AG09309 (cell line): ENCODE results near the gene KMT5C.

Experiments used
- DNase-seq: peaks from one replicate; pipeline ENCODE4 v3.0.0-alpha.2; 2010; ENCODE audit warnings: low read depth
- H3K4me3 ChIP-seq: 2 replicates; pipeline ENCODE4 v1.5.1; 2011; ENCODE audit warnings: mild to moderate bottlenecking, low read depth, low read length, moderate library complexity; ENCODE audit not compliant: control insufficient read depth
- TF ChIP-seq, protein P1 (sequence below): IDR thresholded peaks from 2 replicates; pipeline ENCODE4 v1.5.1; 2011; ENCODE audit warnings: mild to moderate bottlenecking, low read depth, low read length, inconsistent platforms; ENCODE audit not compliant: insufficient read depth, control insufficient read depth; ENCODE audit errors: missing control alignments

Gene KMT5C

DNA sequence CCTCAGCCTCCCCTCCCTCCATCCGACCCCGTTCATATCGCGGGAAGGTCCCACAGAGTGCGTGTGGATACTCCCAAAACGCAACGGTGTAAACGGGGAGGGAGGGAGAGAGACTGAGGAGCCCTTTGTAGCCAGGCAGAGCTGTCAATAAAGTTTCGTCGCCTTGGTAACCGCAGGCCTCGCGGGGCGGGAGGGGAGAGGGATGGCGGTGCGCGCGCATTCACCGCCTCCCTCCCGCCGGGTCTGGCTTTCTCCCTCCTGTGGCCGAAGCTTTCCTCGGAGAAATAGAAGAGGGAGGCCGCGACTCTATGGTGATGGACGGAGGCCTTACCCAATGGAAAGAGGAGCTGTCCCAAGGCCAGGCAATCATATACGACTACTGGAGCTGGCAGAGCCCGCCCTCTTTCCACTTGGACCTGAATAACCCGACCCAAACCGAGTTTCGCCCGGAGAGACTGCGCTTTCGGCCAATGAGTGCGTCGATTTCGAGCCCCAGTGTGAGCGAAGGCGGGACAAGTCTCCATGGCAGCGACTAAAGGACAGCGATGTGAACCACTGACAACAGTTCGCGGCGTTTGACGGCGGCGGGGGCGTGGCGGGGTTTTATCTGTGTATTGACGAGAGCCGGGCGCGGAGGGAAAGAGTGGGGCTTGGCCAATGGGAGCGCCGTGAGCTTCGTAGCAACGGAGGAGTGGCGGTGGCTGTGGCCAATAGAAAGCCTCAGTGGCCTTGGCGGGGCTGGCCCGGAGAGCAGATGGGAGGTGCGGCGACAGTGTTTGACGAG is at the start of gene KMT5C:
TSS of gene KMT5C (plus strand) at position 772 of the 784 bp plus-strand sequence. CDS start 2,061 bp downstream, outside the sequence.
- peak; percentile 100 for DNase-seq
- TF ChIP-seq, protein P1, sequence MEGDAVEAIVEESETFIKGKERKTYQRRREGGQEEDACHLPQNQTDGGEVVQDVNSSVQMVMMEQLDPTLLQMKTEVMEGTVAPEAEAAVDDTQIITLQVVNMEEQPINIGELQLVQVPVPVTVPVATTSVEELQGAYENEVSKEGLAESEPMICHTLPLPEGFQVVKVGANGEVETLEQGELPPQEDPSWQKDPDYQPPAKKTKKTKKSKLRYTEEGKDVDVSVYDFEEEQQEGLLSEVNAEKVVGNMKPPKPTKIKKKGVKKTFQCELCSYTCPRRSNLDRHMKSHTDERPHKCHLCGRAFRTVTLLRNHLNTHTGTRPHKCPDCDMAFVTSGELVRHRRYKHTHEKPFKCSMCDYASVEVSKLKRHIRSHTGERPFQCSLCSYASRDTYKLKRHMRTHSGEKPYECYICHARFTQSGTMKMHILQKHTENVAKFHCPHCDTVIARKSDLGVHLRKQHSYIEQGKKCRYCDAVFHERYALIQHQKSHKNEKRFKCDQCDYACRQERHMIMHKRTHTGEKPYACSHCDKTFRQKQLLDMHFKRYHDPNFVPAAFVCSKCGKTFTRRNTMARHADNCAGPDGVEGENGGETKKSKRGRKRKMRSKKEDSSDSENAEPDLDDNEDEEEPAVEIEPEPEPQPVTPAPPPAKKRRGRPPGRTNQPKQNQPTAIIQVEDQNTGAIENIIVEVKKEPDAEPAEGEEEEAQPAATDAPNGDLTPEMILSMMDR = peak; percentile 39
- peak within 1 kb of the TSS; percentile 77 for H3K4me3 ChIP-seq

DNA sequence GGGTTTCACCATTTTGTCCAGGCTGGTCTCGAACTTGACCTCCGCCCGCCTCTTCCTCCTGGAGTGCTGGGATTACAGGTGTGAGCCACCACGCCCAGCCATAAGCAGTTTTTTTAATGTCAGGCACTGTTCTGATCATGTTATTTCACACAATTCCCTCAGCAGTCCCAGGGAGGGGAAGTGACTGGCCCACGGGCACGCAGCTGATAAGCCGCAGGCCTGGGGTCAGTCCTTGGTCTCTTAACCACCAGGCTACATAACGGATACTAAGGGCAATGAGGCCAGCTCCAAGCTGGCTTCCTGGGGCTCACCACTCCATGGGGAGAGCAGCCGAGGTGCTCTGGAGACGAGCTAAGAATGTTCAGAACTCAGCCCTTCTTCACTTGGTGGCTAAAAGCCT is 42.4 kb upstream of the KMT5C start:
- H3K4me3 ChIP-seq = no peak overlapping the region
- TF ChIP-seq, protein P1 = no peak
- no peak for DNase-seq

DNA sequence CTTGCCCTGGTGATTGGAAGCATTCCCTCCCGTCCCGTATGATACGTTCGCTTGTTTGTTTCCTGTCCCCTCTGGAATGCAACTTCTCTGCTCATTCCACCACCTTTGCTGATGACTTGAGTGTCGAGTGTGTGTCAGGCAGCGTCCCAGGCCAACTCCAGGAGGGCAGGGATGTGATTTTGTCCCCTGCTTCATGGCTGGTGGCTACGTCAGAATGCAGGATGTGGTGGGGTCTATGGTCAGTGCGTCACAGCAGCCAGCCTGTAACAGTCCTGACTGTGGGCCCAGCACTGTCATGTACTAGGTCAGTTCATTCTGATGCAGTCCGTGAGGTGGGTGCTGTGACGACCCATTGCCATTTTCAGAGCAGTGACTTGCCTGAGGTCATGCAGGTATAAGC is 39.7 kb upstream of the KMT5C start:
- DNase-seq = no peak
- TF ChIP-seq, protein P1 = no peak
- no peak overlapping the region for H3K4me3 ChIP-seq

DNA sequence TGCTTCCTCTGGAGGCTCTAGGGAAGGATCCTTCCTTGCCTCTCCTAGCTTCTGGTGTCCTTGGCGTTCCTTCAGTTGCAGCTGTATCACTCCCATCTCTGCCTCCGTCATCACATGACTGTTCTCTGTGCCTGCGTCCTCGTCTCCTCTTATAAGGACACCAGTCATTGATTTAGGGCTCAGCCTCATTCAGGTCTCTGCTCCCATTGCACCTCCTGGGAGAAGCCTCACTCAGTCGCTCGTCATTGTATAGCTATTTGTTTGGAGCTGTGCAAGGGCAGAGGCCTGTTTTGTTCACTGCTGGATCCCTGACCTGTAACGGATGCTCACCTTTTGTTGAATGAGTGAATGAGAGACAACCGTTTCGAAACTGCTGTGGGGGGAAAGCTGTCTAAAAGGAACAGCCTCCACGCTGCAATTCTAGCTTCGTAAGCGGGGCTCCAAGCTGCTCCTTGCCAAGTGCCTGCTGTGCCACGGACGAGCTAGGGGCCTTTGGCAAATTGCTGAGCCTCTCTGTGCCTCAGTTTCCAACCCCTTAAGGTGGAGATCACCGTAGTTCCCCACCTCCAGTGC is 38.7 kb upstream of the KMT5C start:
- no peak for DNase-seq
- TF ChIP-seq, protein P1 = no peak
- H3K4me3 ChIP-seq = no peak overlapping the region

DNA sequence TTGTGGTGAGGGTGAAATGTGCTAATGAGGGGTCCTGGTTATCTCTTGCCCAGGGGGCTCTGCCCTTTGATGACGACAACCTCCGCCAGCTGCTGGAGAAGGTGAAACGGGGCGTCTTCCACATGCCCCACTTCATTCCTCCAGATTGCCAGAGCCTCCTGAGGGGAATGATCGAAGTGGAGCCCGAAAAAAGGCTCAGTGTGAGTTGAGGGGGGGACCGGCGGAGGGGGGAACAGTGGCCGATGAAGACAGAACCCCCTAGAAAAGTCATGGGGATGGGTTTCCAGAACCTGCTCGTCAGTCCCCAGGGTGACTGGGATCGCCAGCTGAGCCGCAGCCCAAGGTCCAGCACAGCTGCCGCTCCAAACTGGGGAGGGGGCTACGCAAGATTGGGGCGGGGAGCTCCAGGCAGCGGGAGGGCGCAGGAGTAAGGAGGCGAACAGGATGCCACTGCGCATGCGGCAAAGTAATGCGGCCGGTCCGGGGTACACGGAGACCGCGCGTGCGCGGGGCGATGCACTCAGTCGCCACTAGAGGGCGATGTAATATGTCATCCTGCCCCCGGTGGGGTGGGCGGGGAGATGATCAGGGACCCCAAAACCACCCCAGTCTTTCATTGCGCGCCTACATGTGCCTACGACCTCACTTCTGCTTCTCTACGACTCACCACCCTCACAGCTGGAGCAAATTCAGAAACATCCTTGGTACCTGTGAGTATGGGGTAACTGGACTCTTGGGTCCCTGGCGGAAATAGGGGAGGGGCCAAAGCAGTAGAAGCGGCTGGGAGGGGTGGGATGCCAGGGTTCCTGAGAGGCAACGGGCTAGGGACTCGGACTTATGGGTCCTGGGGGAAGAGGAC is 38.0 kb upstream of the KMT5C start:
- peak overlapping the region; percentile 43 for H3K4me3 ChIP-seq
- DNase-seq = no peak
- TF ChIP-seq, protein P1 = peak; percentile 86

DNA sequence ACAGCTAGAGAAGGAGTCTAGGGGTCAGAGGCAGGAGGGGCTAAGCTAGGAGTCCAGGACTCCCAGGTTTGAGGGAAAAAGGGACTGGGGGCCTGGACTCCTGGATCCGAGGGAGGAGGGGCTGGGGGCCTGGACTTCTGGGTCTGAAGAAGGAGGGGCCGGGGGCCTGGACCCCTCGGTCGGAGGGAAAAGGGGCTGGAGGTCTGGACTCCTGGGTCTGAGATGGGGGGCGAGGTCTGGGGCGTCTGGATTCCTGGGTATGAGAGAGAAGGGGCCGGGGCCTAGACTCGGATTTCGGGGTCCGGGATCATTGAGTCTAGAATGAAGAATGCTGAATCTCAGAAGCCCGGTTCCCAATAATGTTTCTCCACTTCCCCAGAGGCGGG is 37.4 kb upstream of the KMT5C start:
- TF ChIP-seq, protein P1 = no peak
- no peak for DNase-seq
- H3K4me3 ChIP-seq = peak overlapping the region; percentile 43
